Head of caudate nucleus (tissue), 42 donors: ENCODE results near the gene KISS1R.

Source experiments
- DNase-seq, 42 donors: peaks; one replicate each; pipeline versions ENCODE4 v3.0.0 to v3.0.0-alpha.2; 2020 to 2021; ENCODE audit warnings: mixed read lengths in 7 of 42
- intact Hi-C: fragments of 100-400 bp; cut with DNase I; formaldehyde crosslinking; loops from one replicate; pipeline ENCODE4 v1.15.0; 2022

Gene KISS1R

GRCh38 chr19:929203-929890 lies 12.2 kb downstream of the KISS1R start:
- intact Hi-C loops, result loop anchor here (10.0 kb wide), 1 partner anchor 265 kb away; the partner anchor contains the start of gene RNF126
- no peak for DNase-seq

GRCh38 chr19:929891-930258 lies 12.7 kb downstream of the KISS1R start:
- intact Hi-C loops, result loop anchor here (10.0 kb wide), 1 partner anchor 265 kb away; the partner anchor contains the start of gene RNF126
- no peak for DNase-seq

- intact Hi-C loops, result no loop called here
- no peak for DNase-seq
Measured at GRCh38 chr19:931860-932647, 14.9 kb downstream of the KISS1R start.

- peak in 4 of 42 donors; percentile 20 to 47 (median 34) for DNase-seq
- intact Hi-C loops, result no loop called here
Measured at GRCh38 chr19:932648-933552, 15.8 kb downstream of the KISS1R start.

GRCh38 chr19:933553-933882 lies 16.4 kb downstream of the KISS1R start:
- intact Hi-C loops, result no loop called here
- DNase-seq, result no peak

- intact Hi-C loops, result no loop called here
- DNase-seq, result no peak
Measured at GRCh38 chr19:934197-934840, 17.2 kb downstream of the KISS1R start.

- intact Hi-C loops, result no loop called here
- peak; percentile 28 to 85 (median 70) for DNase-seq
Measured at GRCh38 chr19:934865-935479, 17.8 kb downstream of the KISS1R start.

GRCh38 chr19:936175-936546 lies 19.0 kb downstream of the KISS1R start:
- DNase-seq, result no peak
- intact Hi-C loops, result no loop called here

- DNase-seq, result no peak
- intact Hi-C loops, result no loop called here
Measured at GRCh38 chr19:937259-937694, 20.1 kb downstream of the KISS1R start.

- intact Hi-C loops, result no loop called here
- no peak for DNase-seq
Measured at GRCh38 chr19:938233-938923, 21.2 kb downstream of the KISS1R start.

- no peak for DNase-seq
- intact Hi-C loops, result no loop called here
Measured at GRCh38 chr19:939439-939838, 22.3 kb downstream of the KISS1R start.

GRCh38 chr19:939922-940321 lies 22.8 kb downstream of the KISS1R start:
- intact Hi-C loops, result no loop called here
- no peak for DNase-seq

- peak; percentile 47 to 88 (median 70) for DNase-seq
- intact Hi-C loops, result no loop called here
Measured at GRCh38 chr19:940591-941291, 23.6 kb downstream of the KISS1R start.

GRCh38 chr19:941292-942132 lies 24.4 kb downstream of the KISS1R start:
- intact Hi-C loops, result no loop called here
- peak in 1 of 42 donors; percentile 23 for DNase-seq

- no peak for DNase-seq
- intact Hi-C loops, result no loop called here
Measured at GRCh38 chr19:942133-942645, 25.1 kb downstream of the KISS1R start.

- intact Hi-C loops, result no loop called here
- DNase-seq, result no peak
Measured at GRCh38 chr19:943551-944170, 26.5 kb downstream of the KISS1R start.
